GM12892 (cell line): ENCODE measurements around the gene ZC3H14. TPM values are rescaled to one million over a fixed set of nuclear protein-coding genes. Genes with fewer than 3 reads are reported as not detected.
"Not testable (repeated sequence)": the region's sequence is repeated elsewhere in the genome, so short reads cannot be mapped to it uniquely, and the experiment has no call there.

Experiments
- DNase-seq: peaks from one replicate; pipeline ENCODE4 v3.0.0; 2011; ENCODE audit not compliant: insufficient read length
- FAIRE-seq: peaks from 2 replicates; lab custom pipeline; 2011; peaks lifted over from hg19 to GRCh38; lab: Jason Lieb, UNC
- POLR2A ChIP-seq: IDR thresholded peaks from 2 replicates; pipeline ENCODE4 v1.6.1; 2011; ENCODE audit warnings: low read depth, low read length, control low read depth
- POLR2AphosphoS5 ChIP-seq: IDR thresholded peaks from 2 replicates; pipeline ENCODE4 v1.6.1; 2011; ENCODE audit warnings: low read depth, low read length, control low read depth
- TAF1 ChIP-seq: IDR thresholded peaks from 2 replicates; pipeline ENCODE4 v1.6.1; 2011; ENCODE audit warnings: low read depth, mild to moderate bottlenecking, control low read depth, low read length, borderline replicate concordance
- polyA plus RNA-seq: library from polyadenylated mRNA; unstranded; fragments of >200 nt; gene quantifications from one replicate; pipeline ENCODE4 v1.2.1, GENCODE V29; 2012; ENCODE audit warnings: missing spikeins, inconsistent platforms; ENCODE audit not compliant: missing spikeins

ZC3H14 gene, protein sequence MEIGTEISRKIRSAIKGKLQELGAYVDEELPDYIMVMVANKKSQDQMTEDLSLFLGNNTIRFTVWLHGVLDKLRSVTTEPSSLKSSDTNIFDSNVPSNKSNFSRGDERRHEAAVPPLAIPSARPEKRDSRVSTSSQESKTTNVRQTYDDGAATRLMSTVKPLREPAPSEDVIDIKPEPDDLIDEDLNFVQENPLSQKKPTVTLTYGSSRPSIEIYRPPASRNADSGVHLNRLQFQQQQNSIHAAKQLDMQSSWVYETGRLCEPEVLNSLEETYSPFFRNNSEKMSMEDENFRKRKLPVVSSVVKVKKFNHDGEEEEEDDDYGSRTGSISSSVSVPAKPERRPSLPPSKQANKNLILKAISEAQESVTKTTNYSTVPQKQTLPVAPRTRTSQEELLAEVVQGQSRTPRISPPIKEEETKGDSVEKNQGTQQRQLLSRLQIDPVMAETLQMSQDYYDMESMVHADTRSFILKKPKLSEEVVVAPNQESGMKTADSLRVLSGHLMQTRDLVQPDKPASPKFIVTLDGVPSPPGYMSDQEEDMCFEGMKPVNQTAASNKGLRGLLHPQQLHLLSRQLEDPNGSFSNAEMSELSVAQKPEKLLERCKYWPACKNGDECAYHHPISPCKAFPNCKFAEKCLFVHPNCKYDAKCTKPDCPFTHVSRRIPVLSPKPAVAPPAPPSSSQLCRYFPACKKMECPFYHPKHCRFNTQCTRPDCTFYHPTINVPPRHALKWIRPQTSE
- polyA plus RNA-seq, result 38.5 TPM

DNA sequence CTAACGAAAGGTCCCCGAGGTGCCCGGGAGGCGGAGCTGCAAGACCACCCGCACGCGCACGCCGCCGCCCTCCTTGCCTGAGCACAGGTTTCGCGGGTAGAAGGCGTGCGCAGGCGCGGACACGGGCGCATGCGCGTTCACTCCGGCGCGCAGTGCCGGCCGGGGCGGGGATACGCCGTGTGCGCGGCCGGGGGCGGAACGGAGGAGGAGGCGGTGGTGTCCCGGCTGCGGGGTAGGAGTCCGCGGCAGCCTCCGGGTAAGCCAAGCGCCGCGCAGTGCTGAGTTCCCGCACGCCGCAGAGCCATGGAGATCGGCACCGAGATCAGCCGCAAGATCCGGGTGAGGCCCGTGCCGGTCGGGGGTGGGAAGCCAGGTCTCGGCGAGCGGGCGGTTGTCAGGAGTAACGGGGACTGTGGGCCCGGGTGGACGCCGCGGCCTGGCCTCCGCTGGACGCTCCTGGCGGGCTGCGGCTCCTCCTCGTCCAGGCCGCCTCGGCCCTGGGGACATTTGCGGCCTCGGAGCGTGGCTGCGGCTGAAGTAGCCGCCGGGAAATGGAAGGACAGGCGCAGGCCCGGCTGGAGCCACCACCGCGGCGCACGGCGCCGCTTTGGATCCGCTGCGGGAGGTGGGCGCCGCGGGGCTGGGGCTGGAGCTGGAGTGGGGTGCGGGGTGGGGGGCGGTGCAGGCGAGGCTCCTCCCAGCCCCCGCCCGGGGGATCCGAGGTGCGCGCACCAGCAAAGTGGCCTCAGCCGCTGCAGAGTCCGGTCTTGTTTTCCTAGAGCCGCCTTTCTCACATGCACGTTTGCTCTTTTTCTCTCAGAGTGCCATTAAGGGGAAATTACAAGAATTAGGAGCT lies at the start of gene ZC3H14:
Gene ZC3H14 (plus strand): TSS at position 207 of the 856 bp plus-strand sequence. CDS start 97 bp downstream, at position 304.
- DNase-seq (peak; percentile 85), FAIRE-seq (peak; percentile 96)
- TF ChIP-seq TAF1 (peak; percentile 24; the same call in 1 of the 2 replicates), POLR2A (peak; percentile 78), POLR2AphosphoS5 (peak; percentile 78)

DNA sequence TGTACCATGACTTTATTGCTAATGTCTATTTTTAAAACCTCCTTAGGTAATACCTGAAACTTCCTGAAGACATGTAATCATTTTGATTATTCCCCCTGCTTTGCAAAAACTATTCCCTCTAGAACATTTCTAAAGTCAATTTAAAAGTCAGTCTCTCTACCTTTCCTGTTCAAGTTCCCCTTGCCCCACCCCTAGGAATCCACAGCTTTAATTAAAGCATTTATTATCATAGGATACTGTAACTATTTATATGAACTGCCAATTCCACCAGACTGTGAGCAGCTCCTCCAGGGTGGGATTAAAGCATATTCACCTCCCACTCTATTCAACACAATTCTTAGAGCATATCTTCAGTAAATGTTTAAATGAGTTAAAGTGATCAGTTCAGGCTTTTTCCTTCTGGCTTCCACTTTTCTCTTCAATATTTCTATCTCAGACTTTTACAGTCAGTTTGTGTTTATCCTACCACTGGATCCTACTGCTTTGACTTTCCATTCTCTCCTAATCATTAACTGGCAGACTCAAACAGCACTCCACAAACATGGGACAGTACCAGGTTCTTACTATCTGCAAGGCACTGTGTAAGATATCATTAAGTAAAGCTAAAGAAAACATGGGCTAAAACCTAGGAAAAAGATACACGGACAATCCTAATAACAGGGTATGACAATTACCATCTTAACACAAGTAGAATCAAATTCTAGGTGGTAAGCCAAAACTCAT lies 47.2 kb upstream of the ZC3H14 start:
- TF ChIP-seq TAF1 (no peak), POLR2AphosphoS5 (no peak)
- DNase-seq (no peak), FAIRE-seq (no peak)

DNA sequence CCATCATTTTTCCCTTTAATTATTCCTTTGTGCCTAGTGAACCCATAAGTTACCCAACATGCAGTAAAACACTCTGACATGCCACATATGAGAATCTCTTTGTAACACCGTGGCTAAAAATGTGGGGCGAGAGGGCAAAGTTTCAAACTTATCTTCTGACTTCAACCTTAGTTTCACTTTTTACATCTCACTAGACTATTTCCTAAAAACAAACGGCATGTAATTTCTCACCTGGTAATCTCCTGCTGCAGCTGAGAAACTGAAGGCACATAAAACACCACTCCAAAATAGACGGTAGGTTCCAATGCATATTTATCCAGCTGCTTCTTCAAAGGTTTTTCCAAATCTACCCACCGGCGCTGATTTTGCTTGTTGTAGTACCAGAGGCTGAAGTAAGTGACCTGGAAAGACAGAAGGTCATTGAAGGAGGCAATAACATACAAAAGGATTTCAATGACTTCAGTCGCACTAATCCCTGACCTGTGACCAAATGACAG lies 45.9 kb upstream of the ZC3H14 start:
- DNase-seq, result no peak
- TF ChIP-seq POLR2A (no peak), TAF1 (no peak), POLR2AphosphoS5 (no peak)
- no peak for FAIRE-seq

DNA sequence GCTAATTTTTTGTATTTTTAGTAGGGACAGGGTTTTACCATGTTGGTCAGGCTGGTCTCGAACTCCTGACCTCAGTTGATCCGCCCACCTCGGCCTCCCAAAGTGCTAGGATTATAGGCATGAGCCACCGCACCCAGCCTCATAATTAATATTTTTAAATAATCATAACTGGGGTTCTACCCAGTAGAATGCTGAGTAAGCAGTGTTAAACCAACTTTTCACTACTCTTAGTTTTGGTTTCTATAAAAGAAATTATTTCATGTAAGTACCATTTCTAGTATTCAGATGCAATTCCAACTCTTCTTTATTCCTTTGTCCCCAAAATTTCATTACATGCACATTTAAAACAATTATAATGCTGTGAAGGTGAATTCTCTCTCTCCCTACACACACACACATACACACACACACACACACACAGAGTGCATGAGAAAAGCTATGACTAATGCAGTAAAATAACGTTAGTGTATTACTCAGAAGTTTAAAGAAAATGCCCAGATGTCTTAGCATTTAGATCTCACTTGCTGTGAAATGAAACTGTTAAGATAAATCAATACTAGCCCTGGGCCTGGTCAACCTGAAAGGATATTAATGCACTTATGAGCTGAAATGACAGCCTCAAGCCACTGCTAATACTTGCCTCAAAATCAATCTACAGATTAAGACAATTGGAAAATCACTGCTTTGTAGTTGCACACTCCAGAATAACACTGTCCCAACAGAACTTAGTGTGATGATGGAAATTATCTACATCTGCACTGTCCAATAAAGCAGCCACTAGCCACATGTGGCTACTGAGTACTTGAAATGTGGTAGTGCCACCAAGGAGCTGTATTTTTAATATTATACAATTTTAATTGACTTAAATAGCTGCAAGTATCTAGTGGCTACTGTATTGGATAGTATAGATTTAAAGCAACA lies 44.0 kb upstream of the ZC3H14 start:
- DNase-seq (no peak), FAIRE-seq (no peak)
- TF ChIP-seq TAF1 (no peak), POLR2A (no peak), POLR2AphosphoS5 (no peak)

DNA sequence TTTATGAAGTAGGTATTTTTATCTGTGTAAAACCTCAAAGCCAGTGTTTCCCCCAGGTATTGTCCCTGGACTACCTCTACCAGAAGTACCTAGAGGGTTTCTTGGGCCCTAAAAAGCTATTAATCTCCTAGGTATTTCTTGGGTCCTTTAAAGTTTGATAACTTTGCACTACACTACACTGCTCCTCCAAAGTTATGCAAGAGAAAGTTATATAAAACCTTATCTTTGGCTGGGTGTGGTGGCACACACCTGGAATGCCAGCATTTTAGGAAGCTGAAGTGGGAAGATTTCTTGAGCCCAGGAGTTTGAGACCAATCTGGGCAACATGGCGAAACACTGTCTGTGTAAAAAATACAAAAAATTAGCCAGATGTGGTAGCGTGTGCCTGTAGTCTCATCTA lies 42.9 kb upstream of the ZC3H14 start:
- no peak for FAIRE-seq
- TF ChIP-seq POLR2AphosphoS5 (no peak), TAF1 (no peak), POLR2A (no peak)

DNA sequence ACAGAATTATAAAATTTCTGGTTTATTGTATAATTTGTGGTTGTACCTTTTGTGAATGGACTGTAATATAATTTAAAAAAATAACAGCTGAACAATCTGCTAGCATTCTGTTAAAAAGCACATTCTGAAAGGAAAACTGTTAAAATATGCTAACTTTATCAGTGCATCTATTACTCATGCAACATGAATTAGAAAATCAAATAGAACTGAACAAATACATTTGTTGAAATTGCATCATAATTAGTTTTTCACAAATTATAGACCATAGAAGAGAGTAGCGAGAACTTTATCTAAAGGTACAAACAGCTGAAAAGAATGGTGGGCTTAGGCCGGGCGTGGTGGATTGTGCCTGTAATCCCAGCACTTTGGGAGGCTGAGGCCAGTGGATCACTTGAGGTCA lies 41.0 kb upstream of the ZC3H14 start:
- DNase-seq, result no peak
- no peak for TF ChIP-seq TAF1
- no peak for TF ChIP-seq POLR2AphosphoS5
- TF ChIP-seq POLR2A, result no peak
- no peak for FAIRE-seq

More for the DNA sequence above, 42.9 kb upstream of the ZC3H14 start:
- no peak for DNase-seq

DNA sequence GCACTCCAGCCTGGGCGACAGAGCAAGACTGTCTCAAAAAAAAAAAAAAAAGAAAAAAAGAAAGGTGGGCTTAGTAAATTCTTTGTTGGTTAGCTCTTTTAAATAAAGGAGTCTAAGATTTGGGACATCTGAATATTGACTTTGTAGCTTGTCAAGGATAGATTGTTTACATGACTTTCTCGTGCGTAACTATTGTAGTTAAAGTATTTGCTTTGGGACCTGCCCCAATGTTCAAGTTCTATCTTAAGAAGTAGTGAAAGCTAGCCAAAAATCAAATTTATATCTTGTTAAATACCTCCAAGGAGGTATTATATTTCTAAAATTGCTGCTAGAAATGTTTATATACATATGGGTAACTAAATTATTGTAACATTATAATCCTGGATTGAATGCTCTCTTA lies 40.4 kb upstream of the ZC3H14 start:
- TF ChIP-seq POLR2AphosphoS5 (no peak), TAF1 (no peak), POLR2A (no peak)
- DNase-seq (no peak), FAIRE-seq (no peak)

DNA sequence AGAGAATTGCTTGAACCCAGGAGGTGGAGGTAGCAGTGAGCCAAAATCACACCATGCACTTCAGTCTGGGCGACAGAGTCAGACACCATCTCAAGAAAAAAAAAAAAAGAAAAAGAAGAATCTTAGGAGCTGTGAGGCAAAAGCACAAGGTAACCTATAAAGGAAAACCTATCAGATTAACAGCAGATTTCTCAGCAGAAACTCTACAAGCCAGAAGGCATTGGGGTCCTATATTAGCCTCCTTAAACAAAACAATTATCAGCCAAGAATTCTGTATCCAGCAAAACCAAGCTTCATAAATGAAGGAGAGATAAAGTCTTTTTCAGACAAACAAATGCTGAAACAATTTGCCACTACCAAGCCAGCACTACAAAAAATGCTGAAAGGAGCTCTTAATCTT lies 32.9 kb upstream of the ZC3H14 start:
- not testable (repeated sequence) for DNase-seq, FAIRE-seq

DNA sequence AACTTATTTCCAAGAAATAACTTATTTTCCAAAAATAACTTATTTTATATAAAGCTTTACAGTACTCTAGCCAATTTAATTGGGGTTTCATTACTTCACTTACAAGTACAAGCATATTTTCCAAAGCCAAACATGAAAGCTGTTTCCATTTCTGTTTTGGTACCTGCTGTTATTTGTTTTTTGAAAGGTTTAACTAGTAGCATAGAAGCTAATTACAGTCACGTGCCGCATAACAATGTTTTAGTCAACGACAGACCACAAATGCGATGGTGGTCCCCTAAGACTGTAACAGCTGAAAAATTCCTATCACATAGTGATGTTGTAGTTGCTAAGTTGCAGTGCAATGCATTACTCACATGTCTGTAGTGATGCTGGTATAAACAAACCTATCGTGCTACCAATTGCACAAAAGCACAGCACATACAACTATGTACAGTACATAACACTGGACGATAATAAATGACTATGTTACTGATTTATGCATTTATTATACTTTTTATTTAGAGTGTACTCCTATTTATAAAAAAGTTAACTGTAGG lies 29.7 kb upstream of the ZC3H14 start:
- DNase-seq, result no peak
- FAIRE-seq, result no peak
- no peak for TF ChIP-seq POLR2AphosphoS5
- no peak for TF ChIP-seq TAF1
- no peak for TF ChIP-seq POLR2A

DNA sequence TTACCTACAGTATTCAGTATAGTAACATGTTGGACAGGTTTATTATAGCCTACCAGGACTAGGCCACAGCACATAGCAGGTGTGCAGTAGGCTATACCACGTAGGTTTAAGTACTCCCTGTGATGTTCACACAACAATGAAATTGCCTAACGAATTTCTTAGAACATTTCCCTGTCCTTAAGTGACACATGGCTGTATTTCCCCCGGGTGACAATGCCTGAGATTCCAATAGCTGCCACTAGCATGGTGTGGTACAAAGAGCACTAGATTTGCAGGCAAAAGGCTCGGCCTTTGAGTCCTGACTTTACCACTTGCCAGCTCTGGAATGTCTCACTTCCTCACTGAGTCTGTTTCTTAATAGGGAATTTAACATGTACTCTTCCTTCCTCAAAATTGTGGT lies 27.7 kb upstream of the ZC3H14 start:
- FAIRE-seq (no peak), DNase-seq (no peak)
- no peak for TF ChIP-seq POLR2A
- TF ChIP-seq POLR2AphosphoS5, result no peak
- no peak for TF ChIP-seq TAF1
